NCI-H2171 treated with DMSO at 0.1 percent for 48 hours (cell line): Measurements from ENCODE around the gene ADGRL1.

Source experiments
- DNase-seq: peaks from one replicate; lab custom pipeline; 2025; lab: John Stamatoyannopoulos, UW

Gene ADGRL1

GRCh38 chr19:14138576-14139265 is 67.2 kb downstream of the ADGRL1 start:
- DNase-seq: no peak

- peak; percentile 100 for DNase-seq
Measured at GRCh38 chr19:14136509-14137281, 69.3 kb downstream of the ADGRL1 start, which contains the start of gene ASF1B. Gene ASF1B (minus strand): TSS chr19:14136589. CDS start chr19:14136456, 133 bp downstream.

- no peak for DNase-seq
Measured at GRCh38 chr19:14135985-14136508, 69.9 kb downstream of the ADGRL1 start.

GRCh38 chr19:14135355-14135754 is 70.6 kb downstream of the ADGRL1 start:
- DNase-seq: no peak

GRCh38 chr19:14127929-14128509 is 78.0 kb downstream of the ADGRL1 start:
- no peak for DNase-seq

GRCh38 chr19:14127176-14127575 is 78.8 kb downstream of the ADGRL1 start:
- no peak for DNase-seq

- no peak for DNase-seq
Measured at GRCh38 chr19:14122924-14123323, 83.0 kb downstream of the ADGRL1 start.

GRCh38 chr19:14120497-14120780 is 85.5 kb downstream of the ADGRL1 start:
- no peak for DNase-seq

GRCh38 chr19:14119644-14120496 is 86.1 kb downstream of the ADGRL1 start:
- no peak for DNase-seq

- no peak for DNase-seq
Measured at GRCh38 chr19:14119146-14119545, 86.8 kb downstream of the ADGRL1 start.

GRCh38 chr19:14118165-14119051 is 87.6 kb downstream of the ADGRL1 start:
- DNase-seq: peak; percentile 15

- peak; percentile 97 for DNase-seq
Measured at GRCh38 chr19:14117668-14118164, 88.3 kb downstream of the ADGRL1 start, which contains the start of gene PRKACA. Gene PRKACA (minus strand): TSS chr19:14117762. CDS start chr19:14117547, 215 bp downstream.

- DNase-seq: no peak
Measured at GRCh38 chr19:14116918-14117578, 88.9 kb downstream of the ADGRL1 start.

- DNase-seq: no peak
Measured at GRCh38 chr19:14116525-14116917, 89.4 kb downstream of the ADGRL1 start.

- no peak for DNase-seq
Measured at GRCh38 chr19:14115756-14116155, 90.2 kb downstream of the ADGRL1 start.

GRCh38 chr19:14114854-14115253 is 91.1 kb downstream of the ADGRL1 start:
- DNase-seq: no peak

- no peak for DNase-seq
Measured at GRCh38 chr19:14114439-14114838, 91.5 kb downstream of the ADGRL1 start.

GRCh38 chr19:14113762-14114414 is 92.1 kb downstream of the ADGRL1 start:
- DNase-seq: no peak

GRCh38 chr19:14112809-14113385 is 93.1 kb downstream of the ADGRL1 start:
- no peak for DNase-seq
